Liver (tissue), 9 donors: ENCODE measurements around the gene TYMP. TPM values are rescaled to one million over a fixed set of nuclear protein-coding genes. Genes with fewer than 3 reads are reported as not detected.
"Not testable (repeated sequence)": the region's sequence is repeated elsewhere in the genome, so short reads cannot be mapped to it uniquely, and the experiment has no call there.

Experiments used
- DNase-seq: peaks from one replicate; pipeline ENCODE4 v3.0.0-alpha.2; 2017; ENCODE audit warnings: low spot score
- H3K27ac ChIP-seq, 2 donors: one replicate each; pipeline ENCODE4 v1.7.0; 2013; ENCODE audit warnings: inconsistent platforms in 2 of 2, low read length in 2 of 2, control low read depth in 1 of 2, low read depth in 1 of 2, mild to moderate bottlenecking in 1 of 2
- H3K27me3 ChIP-seq, 4 donors: one replicate each; pipeline versions ENCODE4 v1.6.1 to v1.7.0; 2013; ENCODE audit warnings: low read length in 3 of 4, inconsistent platforms in 1 of 4, mild to moderate bottlenecking in 1 of 4, moderate library complexity in 1 of 4; ENCODE audit not compliant: control insufficient read depth in 4 of 4, insufficient read depth in 4 of 4
- H3K36me3 ChIP-seq, 4 donors: one replicate each; pipeline versions ENCODE4 v1.6.1 to v1.7.0; 2013; ENCODE audit warnings: low read length in 3 of 4, mild to moderate bottlenecking in 3 of 4, low read depth in 1 of 4, moderate library complexity in 1 of 4; ENCODE audit not compliant: control insufficient read depth in 4 of 4, insufficient read depth in 3 of 4
- H3K4me1 ChIP-seq, 4 donors: one replicate each; pipeline versions ENCODE4 v1.6.1 to v1.7.0; 2013; ENCODE audit warnings: low read length in 3 of 4, mild to moderate bottlenecking in 3 of 4, moderate library complexity in 1 of 4; ENCODE audit not compliant: control insufficient read depth in 4 of 4, insufficient read depth in 4 of 4
- H3K4me3 ChIP-seq, 3 donors: one replicate each; pipeline versions ENCODE4 v1.6.1 to v1.7.0; 2013; ENCODE audit warnings: low read length in 3 of 3, control low read depth in 1 of 3, low read depth in 1 of 3, mild to moderate bottlenecking in 1 of 3
- H3K9ac ChIP-seq, 2 donors: one replicate each; pipeline ENCODE4 v1.7.0; 2013; ENCODE audit warnings: low read length in 2 of 2, mild to moderate bottlenecking in 2 of 2, moderate library complexity in 2 of 2, control low read depth in 1 of 2, low read depth in 1 of 2
- H3K9me3 ChIP-seq, 4 donors: one replicate each; pipeline versions ENCODE4 v1.6.1 to v1.7.0; 2013; ENCODE audit warnings: low read length in 3 of 4; ENCODE audit not compliant: control insufficient read depth in 4 of 4
- ATF3 ChIP-seq: IDR thresholded peaks from 2 replicates; pipeline ENCODE4 v1.6.1; 2016; ENCODE audit warnings: antibody characterized with exemption
- CTCF ChIP-seq: fragments of 150-350 bp; IDR thresholded peaks from 2 replicates; pipeline ENCODE4 v1.5.1; 2017; ENCODE audit warnings: improper control_type of control experiment, low read depth, low read length; ENCODE audit not compliant: missing input control
- EGR1 ChIP-seq, 2 donors: IDR thresholded peaks; 2 replicates each; pipeline ENCODE4 v1.6.1; 2016 to 2018; ENCODE audit warnings: antibody characterized with exemption in 2 of 2, low read depth in 2 of 2
- FOXA1 ChIP-seq: IDR thresholded peaks from 2 replicates; pipeline ENCODE4 v1.6.1; 2016; ENCODE audit warnings: antibody characterized with exemption
- FOXA2 ChIP-seq: IDR thresholded peaks from 2 replicates; pipeline ENCODE4 v1.6.1; 2016; ENCODE audit warnings: antibody characterized with exemption
- GABPA ChIP-seq, 2 donors: IDR thresholded peaks in 1 of 2; conservative IDR thresholded peaks in 1 of 2; 2 replicates each; pipeline ENCODE4 v1.6.1; 2016; ENCODE audit warnings: antibody characterized with exemption in 2 of 2, mild to moderate bottlenecking in 1 of 2, moderate library complexity in 1 of 2
- HNF4A ChIP-seq, 2 donors: conservative IDR thresholded peaks; 2 replicates each; pipeline ENCODE4 v1.6.1; 2016; ENCODE audit warnings: antibody characterized with exemption in 2 of 2, mild to moderate bottlenecking in 2 of 2
- HNF4G ChIP-seq: IDR thresholded peaks from 2 replicates; pipeline ENCODE4 v1.6.1; 2016; ENCODE audit warnings: antibody characterized with exemption
- JUND ChIP-seq, 2 donors: IDR thresholded peaks; 2 replicates each; pipeline ENCODE4 v1.6.1; 2016; ENCODE audit warnings: antibody characterized with exemption in 2 of 2
- MAX ChIP-seq: IDR thresholded peaks from 2 replicates; pipeline ENCODE4 v1.6.1; 2016; ENCODE audit warnings: antibody characterized with exemption
- NR2F2 ChIP-seq: IDR thresholded peaks from 2 replicates; pipeline ENCODE4 v1.6.1; 2016; ENCODE audit warnings: antibody characterized with exemption
- RAD21 ChIP-seq, 2 donors: IDR thresholded peaks; 2 replicates each; pipeline ENCODE4 v1.6.1; 2016; ENCODE audit warnings: antibody characterized with exemption in 2 of 2, mild to moderate bottlenecking in 2 of 2
- REST ChIP-seq: IDR thresholded peaks from 2 replicates; pipeline ENCODE4 v1.6.1; 2016; ENCODE audit warnings: antibody characterized with exemption, mild to moderate bottlenecking
- RXRA ChIP-seq, 2 donors: IDR thresholded peaks; 2 replicates each; pipeline ENCODE4 v1.6.1; 2017 to 2018; ENCODE audit warnings: antibody characterized with exemption in 2 of 2, mild to moderate bottlenecking in 1 of 2
- SP1 ChIP-seq: IDR thresholded peaks from 2 replicates; pipeline ENCODE4 v1.6.1; 2018; ENCODE audit warnings: antibody characterized with exemption, mild to moderate bottlenecking
- TAF1 ChIP-seq: conservative IDR thresholded peaks from 2 replicates; pipeline ENCODE4 v1.6.1; 2016; ENCODE audit warnings: antibody characterized with exemption, mild to moderate bottlenecking
- YY1 ChIP-seq: IDR thresholded peaks from 2 replicates; pipeline ENCODE4 v1.6.1; 2016; ENCODE audit warnings: antibody characterized with exemption, mild to moderate bottlenecking
- ZBTB33 ChIP-seq: IDR thresholded peaks from 2 replicates; pipeline ENCODE4 v1.6.1; 2016; ENCODE audit warnings: antibody characterized with exemption
- WGBS: extraction: QIAGEN DNeasy Blood & Tissue Kit; methylation state at CpG from one replicate; pipeline ENCODE4 v1.1.7; 2013; 5-methylcytosine and 5-hydroxymethylcytosine counted together
- polyA plus RNA-seq, 2 donors: library from polyadenylated mRNA; stranded (reverse) in 1 of 2; unstranded in 1 of 2; fragments of 200-250 nt in 1 of 2; fragments of >200 nt in 1 of 2; fragmentation: Nextera tagmentation in 1 of 2; extraction: Ambion mirVana in 1 of 2; gene quantifications; one replicate each; pipeline versions ENCODE4 v1.2.1 to v1.2.3, GENCODE V29; 2013 to 2015
- total RNA-seq, 2 donors: library from RNA; depleted of rRNA; stranded (reverse); fragments of >200 nt; gene quantifications; one replicate each; pipeline ENCODE4 v1.2.3, GENCODE V29; 2014
- donor health status: healthy.
- donor health status: healthy.
- donor health status: healthy.
- donor health status: healthy.
- donor health status: healthy.

Gene TYMP
- total and polyA plus RNA-seq, 4 donors, result 34.0 to 109 (median 65.5) TPM

DNA sequence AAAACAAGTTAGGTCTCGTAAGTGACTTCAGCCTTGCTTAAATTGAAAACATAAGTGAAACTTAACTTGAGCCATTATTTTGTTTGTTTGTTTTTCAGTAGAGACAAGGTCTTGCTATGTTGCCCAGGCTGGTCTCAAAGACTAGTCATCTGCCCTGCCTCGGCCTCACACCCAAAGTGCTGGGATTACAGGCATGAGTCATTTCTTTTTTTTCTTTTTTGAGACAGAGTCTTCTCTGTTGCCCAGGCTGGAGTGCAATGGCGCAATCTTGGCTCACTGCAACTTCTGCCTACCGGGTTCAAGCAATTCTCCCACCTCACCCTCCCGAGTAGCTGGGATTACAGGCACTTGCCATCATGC lies 11.8 kb upstream of the TYMP start:
- H3K36me3 ChIP-seq, H3K27me3 ChIP-seq, DNase-seq, H3K9ac ChIP-seq, H3K9me3 ChIP-seq, H3K4me3 ChIP-seq: not testable (repeated sequence)
- H3K4me1 ChIP-seq, result peaks cover 0 to 18% (median 5%) of the 10 kb centered on the region in 4 donors
- TF ChIP-seq JUND (IDR thresholded peaks at IDR 0.05) (peak; percentile 31 to 55), HNF4A (conservative IDR thresholded peaks at IDR 0.05) (peak in 1 of 2 donors; percentile 9)
- peak overlapping the region; percentile 96 to 100 for H3K27ac ChIP-seq
- WGBS, result 68% methylated on average over 5 of the region's 5 CpGs

DNA sequence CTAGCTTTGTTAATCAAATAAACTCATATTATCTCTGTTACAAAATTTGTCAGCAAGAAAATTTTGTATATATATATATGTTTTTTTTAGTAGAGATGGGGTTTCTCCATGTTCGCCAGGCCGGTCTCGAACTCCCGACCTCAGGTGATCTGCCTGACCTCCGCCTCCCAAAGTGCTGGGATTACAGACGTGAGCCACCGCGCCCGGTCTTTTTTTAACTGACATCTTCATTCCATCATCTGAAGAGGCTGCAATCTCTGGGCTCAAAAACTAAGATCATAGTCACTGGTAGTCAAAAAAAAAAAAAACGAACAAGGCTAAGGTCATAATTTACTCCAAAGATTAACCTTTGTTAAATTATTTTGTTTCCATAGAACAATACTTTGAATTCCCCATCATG lies 10.6 kb upstream of the TYMP start:
- DNase-seq, result no peak
- TF ChIP-seq RAD21 (IDR thresholded peaks at IDR 0.05) (no peak), FOXA1 (no peak), ZBTB33 (no peak), ATF3 (no peak), SP1 (no peak), RXRA (IDR thresholded peaks at IDR 0.05) (no peak), TAF1 (no peak), YY1 (no peak), JUND (IDR thresholded peaks at IDR 0.05) (no peak), EGR1 (IDR thresholded peaks at IDR 0.05; ENCODE audit: low read depth in 2 of 2) (no peak), HNF4A (conservative IDR thresholded peaks at IDR 0.05) (no peak), GABPA (IDR thresholded peaks at IDR 0.05 in 1 of 2, conservative IDR thresholded peaks at IDR 0.05 in 1 of 2) (no peak), REST (no peak), MAX (no peak), HNF4G (no peak), FOXA2 (no peak), NR2F2 (no peak), CTCF (no peak)
- Histone ChIP-seq H3K4me1 (peaks cover 0 to 18% (median 5%) of the 10 kb centered on the region in 4 donors), H3K4me3 (no peak overlapping the region), H3K27me3 (no peaks in the 10 kb centered on the region), H3K9me3 (no peaks in the 10 kb centered on the region), H3K36me3 (no peaks in the 10 kb centered on the region), H3K9ac (peak overlapping the region in 1 of 2 donors; percentile 99), H3K27ac (peak overlapping the region; percentile 96 to 100)
- WGBS, result 84% methylated on average over 10 of the region's 10 CpGs
